T47D (cell line): ENCODE data around the gene KMT2B.

Experiments used
- DNase-seq, 2 experiments: peaks; one replicate each; pipeline versions ENCODE4 v3.0.0 to v3.0.0-alpha.2; 2011 to 2012; ENCODE audit warnings: low read depth in 1 of 2, low spot score in 1 of 2
- JUND ChIP-seq: IDR thresholded peaks from 2 replicates; pipeline ENCODE4 v1.6.1; 2012; ENCODE audit warnings: low read depth
- in situ Hi-C: cut with HindIII; loops from 2 replicates; pipeline ENCODE4 v1.10.0; 2016; ENCODE audit warnings: low sequenced_read_pairs, low pct_unique_long_range_greater_than_20kb

KMT2B gene

DNA sequence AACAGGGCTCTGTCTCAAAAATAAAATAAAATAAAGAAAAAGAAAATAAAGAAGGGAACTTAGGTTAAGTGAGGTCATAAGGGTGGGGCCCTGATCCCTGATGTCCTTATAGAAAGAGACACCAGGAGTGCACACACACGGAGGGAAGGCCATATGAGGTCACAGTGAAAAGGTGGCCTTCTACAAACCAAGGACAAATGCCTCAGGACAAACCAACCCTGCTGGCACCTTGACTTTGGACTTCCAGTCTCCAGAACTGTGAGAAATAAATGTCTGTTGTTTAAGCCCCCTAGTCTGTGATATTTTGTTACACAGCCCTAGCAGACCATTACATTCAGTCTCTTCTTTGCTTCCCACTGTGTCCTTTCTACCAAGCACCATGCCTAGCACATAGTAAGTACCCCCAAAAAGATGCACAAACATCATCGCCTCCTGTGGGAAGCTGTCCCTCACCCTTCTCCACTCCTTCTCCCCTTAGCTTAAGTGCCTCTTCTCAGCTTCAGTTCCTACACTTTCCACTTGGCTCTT, 21.8 kb upstream of the KMT2B start:
- in situ Hi-C loops, result no loop called here
- no peak for TF ChIP-seq JUND

DNA sequence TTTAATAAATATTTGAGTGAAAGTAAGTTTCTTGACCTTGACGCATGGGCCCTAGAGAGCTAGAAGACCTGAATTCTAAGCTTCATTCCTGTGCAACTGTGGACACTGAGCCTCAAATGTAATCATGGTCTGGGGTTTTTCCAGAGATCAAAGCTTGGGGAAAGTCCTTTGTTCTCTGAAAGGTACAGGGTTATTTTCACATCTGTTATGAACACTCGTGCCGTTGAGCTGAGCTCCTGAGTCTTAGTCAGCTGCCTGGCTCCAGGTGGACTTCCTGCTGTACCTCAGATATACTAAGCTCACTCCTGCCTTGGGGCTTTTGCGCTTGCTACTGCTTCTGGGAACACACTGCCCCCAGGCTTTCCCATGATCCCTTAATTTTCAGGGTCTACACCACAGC, 21.0 kb upstream of the KMT2B start:
- TF ChIP-seq JUND, result no peak
- no peak for DNase-seq

More for the DNA sequence above, 21.8 kb upstream of the KMT2B start:
- DNase-seq, result no peak

DNA sequence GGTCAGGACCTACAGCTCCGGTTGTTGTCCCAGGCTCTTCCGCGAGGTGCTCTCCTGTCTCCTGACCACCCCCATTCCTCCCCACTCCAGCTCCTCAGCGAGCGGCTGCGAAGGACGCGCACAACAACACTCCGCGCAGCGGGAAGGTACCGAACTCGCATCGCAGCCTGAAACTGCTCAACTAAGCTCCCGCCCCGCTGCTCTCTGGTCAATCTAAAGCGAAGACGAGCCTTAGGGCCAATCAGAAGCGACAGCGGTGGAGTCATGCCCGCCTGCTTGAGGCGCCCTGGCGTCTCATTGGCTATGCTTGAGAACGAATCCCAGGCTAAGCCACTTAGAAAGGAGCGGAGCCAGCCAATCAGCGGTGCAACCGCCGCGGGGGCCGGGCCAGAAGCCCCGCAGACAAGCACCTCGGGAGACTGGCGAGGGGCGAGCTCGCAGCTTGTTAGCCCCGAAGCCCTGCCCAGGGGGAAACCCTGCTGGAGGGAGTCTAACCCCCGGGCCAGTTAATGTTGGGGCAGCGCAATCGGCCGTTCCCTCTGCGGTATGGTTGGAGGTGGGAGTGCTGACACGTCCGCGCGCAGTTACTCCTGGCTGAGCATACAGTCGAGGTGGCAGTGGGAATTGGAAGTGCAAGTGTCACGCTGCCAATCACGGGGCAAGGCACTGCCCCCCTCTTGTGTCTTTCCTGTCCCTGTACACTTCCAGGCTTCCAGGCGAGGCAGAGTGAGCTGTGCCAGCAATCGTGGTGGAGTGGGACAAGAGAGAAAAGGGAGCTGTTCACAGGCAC, 15.4 kb upstream of the KMT2B start:
- in situ Hi-C loops, result no loop called here
- peak; percentile 97 to 98 for DNase-seq
- no peak for TF ChIP-seq JUND

More for the DNA sequence above, 21.0 kb upstream of the KMT2B start:
- in situ Hi-C loops, result no loop called here

DNA sequence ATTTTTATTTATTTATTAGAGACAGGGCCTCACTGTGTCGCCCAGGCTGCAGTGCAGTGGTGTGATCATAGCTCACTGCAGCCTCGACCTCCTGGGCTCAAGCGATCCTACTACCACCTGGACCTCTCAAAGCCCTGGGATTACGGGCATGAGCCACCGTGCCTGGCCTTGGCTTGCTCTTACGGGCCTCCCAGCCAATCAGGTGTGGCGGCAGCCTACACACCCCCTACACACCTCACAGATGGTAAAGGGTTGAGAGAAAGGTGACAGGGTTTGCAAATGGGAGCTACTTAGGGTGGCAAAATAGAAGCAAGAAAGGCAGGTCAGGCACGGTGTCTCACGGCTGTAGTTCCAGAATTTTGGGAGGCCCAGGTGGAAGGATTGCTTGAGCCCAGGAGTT, 14.5 kb upstream of the KMT2B start:
- in situ Hi-C loops, result no loop called here
- no peak for DNase-seq
- TF ChIP-seq JUND, result no peak

DNA sequence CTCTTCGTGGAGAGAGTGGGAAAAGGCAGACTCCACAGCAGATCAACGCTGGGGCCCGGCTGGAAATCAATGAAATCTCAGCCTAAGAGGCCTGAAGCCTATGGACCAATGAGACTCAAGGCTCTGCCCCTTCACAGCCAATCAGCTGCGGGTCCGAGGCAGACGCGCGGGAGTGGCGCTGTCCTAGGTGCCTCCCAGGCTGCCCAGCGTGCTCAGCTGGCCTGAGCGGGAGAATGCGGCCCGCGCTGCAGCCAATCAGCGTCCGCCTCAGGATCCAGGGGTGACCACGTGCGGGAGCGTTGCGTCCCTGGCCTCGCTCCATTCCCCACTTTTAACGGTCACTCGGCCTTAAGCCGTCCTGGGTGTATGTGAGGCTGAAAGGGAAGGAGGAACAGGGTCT, 13.6 kb upstream of the KMT2B start, which contains the start of gene ZBTB32:
Gene ZBTB32 (plus strand): TSS at position 341 of the 400 bp plus-strand sequence. CDS start 10,069 bp downstream, outside the sequence.
- DNase-seq, result no peak
- in situ Hi-C loops, result no loop called here
- TF ChIP-seq JUND, result no peak

DNA sequence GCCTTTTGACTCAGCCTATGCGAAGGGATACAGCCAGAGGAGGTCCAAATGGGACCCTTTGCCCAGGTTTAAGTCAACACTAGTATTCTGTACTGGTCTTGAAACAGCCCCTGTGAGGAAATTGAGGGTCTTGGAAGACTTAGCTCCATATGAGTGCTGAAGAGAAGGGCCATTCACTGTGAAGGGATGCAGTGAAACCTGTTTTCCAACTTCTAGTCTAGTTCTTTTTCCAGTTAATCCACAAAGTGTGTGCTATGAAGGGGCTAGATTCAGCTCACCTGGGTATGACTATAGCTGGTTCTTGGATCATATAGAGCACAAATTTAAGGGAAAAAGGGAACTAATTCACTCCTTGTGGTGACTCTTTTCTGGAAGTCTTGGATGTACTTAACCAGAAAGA, 9.4 kb upstream of the KMT2B start:
- TF ChIP-seq JUND, result no peak
- DNase-seq, result peak in 1 of 2 experiments; percentile 50
- in situ Hi-C loops, result no loop called here

DNA sequence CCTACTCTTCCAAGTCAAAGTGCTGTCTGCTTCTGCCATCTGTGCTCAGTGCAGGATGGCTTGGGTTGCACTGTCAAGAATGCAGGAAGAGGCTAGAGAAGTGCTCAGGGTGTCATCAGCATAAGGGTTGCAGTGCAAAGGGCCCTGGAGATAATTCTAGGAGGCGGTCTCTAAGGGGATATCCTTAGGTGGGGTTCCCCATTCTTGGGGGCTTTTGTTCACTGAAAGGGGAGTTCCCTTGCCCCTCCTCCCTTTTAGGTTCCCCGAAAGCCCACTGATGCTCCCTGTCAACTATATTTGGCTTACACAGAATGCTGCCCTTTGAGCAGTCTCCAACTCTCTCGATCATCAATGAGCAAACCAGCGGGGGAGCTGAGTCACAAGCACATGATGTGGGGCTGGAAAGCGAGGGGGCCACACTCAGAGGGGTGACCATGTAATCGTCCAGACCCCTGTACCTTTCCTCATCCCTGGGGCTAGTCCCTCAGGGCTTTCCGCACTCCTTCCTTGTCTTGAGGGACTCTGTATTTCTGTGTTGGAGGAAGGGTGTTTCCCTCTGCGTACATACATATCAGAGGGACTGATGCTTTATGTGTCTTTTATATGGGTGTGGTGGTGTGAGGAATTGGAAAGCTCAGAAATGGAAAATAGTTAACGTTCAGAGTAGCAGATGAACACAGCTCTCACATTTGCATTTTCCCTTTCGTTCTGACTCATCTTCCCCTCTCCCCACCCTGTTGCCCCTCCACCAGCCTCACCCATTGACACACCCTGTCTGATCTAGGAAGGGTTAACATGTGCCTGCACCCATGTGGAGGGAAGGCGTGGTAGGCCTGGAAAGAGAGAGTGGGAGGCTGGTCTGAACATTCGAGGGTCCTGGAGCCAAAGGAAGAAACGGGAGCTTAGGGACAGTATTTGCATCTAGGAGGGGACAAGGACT, 6.7 kb upstream of the KMT2B start:
- TF ChIP-seq JUND, result no peak
- DNase-seq, result no peak
- in situ Hi-C loops, result no loop called here

DNA sequence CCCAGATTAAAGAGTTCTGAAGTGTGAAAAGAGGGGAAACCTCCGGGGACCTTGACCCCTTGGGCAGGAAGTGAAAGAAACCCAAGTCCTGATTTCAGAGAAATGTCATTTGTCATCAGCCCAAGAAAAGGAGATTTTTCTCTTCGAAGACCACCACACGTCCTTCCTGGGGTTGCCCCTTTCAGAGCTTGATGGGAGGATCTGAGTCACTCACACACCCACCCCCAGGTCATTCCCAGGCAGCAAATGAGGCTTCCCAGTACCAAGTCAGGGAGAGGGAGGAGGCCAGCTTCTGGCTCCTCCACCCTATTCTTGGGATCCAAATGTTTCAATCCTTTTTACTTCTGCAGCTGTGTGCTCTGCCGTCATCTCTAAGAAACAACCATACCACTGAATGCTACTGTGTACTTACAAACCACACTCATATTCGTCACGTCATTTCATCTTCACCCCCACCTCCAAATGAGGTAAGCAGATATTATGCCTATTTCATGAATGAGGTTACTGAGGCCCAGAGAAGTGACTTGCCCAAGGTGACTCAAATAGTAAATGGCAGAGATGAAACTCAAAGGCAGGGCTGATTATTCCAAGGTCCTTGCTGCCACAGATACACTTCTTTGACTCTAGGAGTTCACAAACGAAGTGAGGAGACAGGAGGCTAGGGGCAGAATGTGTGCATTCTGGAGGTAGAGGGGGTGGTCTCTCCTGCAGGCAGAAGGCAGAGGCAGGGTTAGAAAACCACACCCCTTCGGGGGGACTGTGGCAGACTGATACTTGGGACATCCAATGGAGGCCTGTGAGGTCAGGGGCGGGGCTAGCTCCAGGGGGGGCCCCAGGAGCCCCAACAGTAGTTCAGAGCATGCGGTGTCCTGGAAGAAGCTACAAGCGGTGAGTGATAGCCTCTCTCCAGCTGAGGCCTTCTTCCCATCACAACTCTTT, 5.0 kb upstream of the KMT2B start:
- in situ Hi-C loops, result no loop called here
- no peak for DNase-seq
- no peak for TF ChIP-seq JUND

DNA sequence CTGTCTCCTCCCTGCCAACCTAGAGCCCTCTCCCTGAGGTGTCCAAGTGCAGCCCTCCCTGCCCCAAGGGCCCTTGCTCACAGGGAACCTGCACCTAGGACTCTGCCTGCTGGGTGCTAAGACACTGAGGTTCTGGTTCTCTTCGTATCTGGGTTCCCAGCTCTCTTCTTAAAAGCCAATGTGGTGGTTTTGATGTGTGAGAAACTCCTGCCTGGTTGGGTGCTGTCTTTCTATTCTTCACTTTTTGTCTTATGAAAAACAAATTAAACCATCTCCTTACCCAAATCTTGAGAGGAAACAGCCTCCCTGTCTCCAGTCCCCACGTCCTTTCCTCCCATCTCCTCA, 4.3 kb upstream of the KMT2B start:
- in situ Hi-C loops, result no loop called here
- no peak for TF ChIP-seq JUND
- DNase-seq, result no peak

DNA sequence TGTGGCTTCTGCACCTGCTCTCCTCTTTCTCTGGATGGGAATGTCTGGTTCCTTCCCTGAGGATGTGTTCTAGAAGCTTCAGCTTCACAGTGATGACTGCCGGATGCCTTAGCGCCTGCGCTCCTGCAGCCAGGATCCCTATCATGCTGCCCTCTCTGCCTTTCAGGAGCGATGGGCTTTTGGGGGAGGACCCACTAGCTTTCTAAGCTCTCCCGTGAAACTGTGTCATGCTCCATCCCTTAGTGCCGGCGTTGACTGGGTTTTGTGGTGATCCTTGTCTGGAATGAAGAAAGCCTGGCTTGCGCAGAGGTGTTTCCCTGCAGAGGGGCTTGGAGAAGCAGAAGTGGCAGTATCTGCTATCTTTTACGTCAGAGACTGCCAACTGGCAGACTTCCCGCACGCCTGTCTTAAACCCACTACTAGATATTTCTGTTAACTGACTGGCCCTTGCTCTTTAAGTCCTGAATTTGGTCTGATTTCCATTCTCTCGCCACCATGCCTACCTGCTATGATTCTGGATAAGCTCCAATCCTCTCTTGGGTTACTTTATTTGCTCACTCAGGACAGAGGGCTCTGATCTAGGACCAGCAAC, 3.8 kb upstream of the KMT2B start:
- no peak for TF ChIP-seq JUND

DNA sequence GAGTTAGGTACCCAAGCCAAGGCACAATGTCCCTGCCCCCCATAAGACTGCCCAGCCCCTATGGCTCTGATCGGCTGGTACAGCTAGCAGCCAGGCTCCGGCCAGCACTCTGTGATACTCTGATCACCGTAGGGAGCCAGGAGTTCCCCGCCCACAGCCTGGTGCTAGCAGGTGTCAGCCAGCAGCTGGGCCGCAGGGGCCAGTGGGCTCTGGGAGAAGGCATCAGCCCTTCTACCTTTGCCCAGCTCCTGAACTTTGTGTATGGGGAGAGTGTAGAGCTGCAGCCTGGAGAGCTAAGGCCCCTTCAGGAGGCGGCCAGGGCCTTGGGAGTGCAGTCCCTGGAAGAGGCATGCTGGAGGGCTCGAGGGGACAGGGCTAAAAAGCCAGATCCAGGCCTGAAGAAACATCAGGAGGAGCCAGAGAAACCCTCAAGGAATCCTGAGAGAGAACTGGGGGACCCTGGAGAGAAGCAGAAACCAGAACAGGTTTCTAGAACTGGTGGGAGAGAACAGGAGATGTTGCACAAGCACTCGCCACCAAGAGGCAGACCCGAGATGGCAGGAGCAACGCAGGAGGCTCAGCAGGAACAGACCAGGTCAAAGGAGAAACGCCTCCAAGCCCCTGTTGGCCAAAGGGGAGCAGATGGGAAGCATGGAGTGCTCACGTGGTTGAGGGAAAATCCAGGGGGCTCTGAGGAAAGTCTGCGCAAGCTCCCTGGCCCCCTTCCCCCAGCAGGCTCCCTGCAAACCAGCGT, 3.0 kb upstream of the KMT2B start:
- no peak for TF ChIP-seq JUND
- DNase-seq, result no peak
- in situ Hi-C loops, result no loop called here

More for the DNA sequence above, 3.8 kb upstream of the KMT2B start:
- in situ Hi-C loops, result no loop called here
- DNase-seq, result no peak
